DOHH2 (cell line): Measurements from ENCODE around the gene DPYD.

Experiments
- H3F3A ChIP-seq: fragments of 200-600 bp; sonication (generic), shearing (Covaris generic); 2 replicates; pipeline ENCODE4 v1.6.0; 2016; ENCODE audit warnings: antibody characterized with exemption, mild to moderate bottlenecking; ENCODE audit not compliant: control insufficient read depth, insufficient read depth
- H3K27ac ChIP-seq: fragments of 200-600 bp; sonication (generic); 2 replicates; pipeline ENCODE4 v1.5.1; 2014; ENCODE audit warnings: low read depth, mild to moderate bottlenecking, low read length, moderate library complexity
- H3K27me3 ChIP-seq: fragments of 200-600 bp; sonication (generic); 2 replicates; pipeline ENCODE4 v1.6.1; 2014; ENCODE audit warnings: mild to moderate bottlenecking, low read length, mixed read lengths; ENCODE audit not compliant: control insufficient read depth
- H3K36me3 ChIP-seq: fragments of 200-600 bp; sonication (generic); 2 replicates; pipeline ENCODE4 v1.6.1; 2014; ENCODE audit warnings: mild to moderate bottlenecking, low read length, moderate library complexity, mixed read lengths; ENCODE audit not compliant: control insufficient read depth
- H3K4me1 ChIP-seq: fragments of 200-600 bp; sonication (generic); 2 replicates; pipeline ENCODE4 v1.6.1; 2014; ENCODE audit warnings: mild to moderate bottlenecking, low read length, mixed read lengths; ENCODE audit not compliant: control insufficient read depth
- H3K4me2 ChIP-seq: fragments of 200-600 bp; sonication (generic); 2 replicates; pipeline ENCODE4 v1.6.0; 2014; ENCODE audit warnings: mild to moderate bottlenecking, low read length, moderate library complexity
- H3K4me3 ChIP-seq: fragments of 200-600 bp; sonication (generic); 2 replicates; pipeline ENCODE4 v1.5.1; 2014; ENCODE audit warnings: mild to moderate bottlenecking, low read length, mixed read lengths
- H3K79me2 ChIP-seq: fragments of 200-600 bp; sonication (generic); 2 replicates; pipeline ENCODE4 v1.6.1; 2014; ENCODE audit warnings: mild to moderate bottlenecking, low read length, mixed read lengths; ENCODE audit not compliant: control insufficient read depth
- H3K9me2 ChIP-seq: fragments of 200-600 bp; sonication (generic); replicated peaks from 2 replicates; pipeline ENCODE4 v1.6.1; 2014; ENCODE audit warnings: mild to moderate bottlenecking, low read length, mixed read lengths; ENCODE audit not compliant: control insufficient read depth
- H3K9me3 ChIP-seq: fragments of 200-600 bp; sonication (generic); 2 replicates; pipeline ENCODE4 v1.6.1; 2014; ENCODE audit warnings: antibody characterized with exemption, low read length, mixed read lengths; ENCODE audit not compliant: control insufficient read depth, insufficient read depth
- H4K20me1 ChIP-seq: fragments of 200-600 bp; sonication (generic); 2 replicates; pipeline ENCODE4 v1.6.0; 2014; ENCODE audit warnings: low read depth, mild to moderate bottlenecking, antibody characterized with exemption, low read length, moderate library complexity; ENCODE audit not compliant: control insufficient read depth, insufficient read depth
- EZH2phosphoT487 ChIP-seq: fragments of 200-600 bp; sonication (generic); IDR thresholded peaks from 2 replicates; pipeline ENCODE4 v1.6.1; 2017; ENCODE audit warnings: borderline replicate concordance, mild to moderate bottlenecking, antibody characterized with exemption, low read length, moderate library complexity, mixed read lengths
- TF ChIP-seq, protein P1 (sequence below): fragments of 200-600 bp; sonication (generic); IDR thresholded peaks from one replicate; pipeline ENCODE4 v1.5.1; 2014; ENCODE audit warnings: antibody characterized with exemption, mild to moderate bottlenecking, low read depth, low read length; ENCODE audit not compliant: poor library complexity, severe bottlenecking

DPYD gene

DNA sequence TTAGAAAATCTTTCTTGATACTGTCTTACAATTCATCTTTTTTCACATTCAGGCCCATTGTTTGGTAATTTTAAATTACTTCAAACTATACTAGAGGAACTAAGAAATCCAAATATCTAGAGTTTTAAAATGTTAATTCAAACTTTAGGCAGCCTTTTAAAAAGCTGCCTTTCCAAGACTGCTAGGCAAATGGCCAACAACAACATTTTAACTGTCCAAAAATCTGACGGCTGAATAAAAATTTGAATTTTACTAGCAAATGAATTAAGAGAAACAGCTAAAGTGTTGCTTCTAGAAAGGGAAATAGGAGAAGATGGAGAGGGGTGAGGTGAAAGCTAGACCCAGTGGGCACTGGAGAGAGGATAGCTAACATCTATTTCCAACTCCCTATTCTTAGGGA lies 17.2 kb downstream of the DPYD start:
- no peak overlapping the region for H3K27ac ChIP-seq
- H3K4me2 ChIP-seq: no peak overlapping the region
- H3K36me3 ChIP-seq: no peaks in the 10 kb centered on the region
- H3K9me3 ChIP-seq: peaks cover 4% of the 10 kb centered on the region; the same call in 1 of the 2 replicates
- no peaks in the 10 kb centered on the region for H3K4me1 ChIP-seq
- H3K9me2 ChIP-seq: no peaks in the 10 kb centered on the region
- no peak for TF ChIP-seq EZH2phosphoT487
- TF ChIP-seq, protein P1, sequence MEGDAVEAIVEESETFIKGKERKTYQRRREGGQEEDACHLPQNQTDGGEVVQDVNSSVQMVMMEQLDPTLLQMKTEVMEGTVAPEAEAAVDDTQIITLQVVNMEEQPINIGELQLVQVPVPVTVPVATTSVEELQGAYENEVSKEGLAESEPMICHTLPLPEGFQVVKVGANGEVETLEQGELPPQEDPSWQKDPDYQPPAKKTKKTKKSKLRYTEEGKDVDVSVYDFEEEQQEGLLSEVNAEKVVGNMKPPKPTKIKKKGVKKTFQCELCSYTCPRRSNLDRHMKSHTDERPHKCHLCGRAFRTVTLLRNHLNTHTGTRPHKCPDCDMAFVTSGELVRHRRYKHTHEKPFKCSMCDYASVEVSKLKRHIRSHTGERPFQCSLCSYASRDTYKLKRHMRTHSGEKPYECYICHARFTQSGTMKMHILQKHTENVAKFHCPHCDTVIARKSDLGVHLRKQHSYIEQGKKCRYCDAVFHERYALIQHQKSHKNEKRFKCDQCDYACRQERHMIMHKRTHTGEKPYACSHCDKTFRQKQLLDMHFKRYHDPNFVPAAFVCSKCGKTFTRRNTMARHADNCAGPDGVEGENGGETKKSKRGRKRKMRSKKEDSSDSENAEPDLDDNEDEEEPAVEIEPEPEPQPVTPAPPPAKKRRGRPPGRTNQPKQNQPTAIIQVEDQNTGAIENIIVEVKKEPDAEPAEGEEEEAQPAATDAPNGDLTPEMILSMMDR: no peak
- no peak overlapping the region for H3K4me3 ChIP-seq
- no peaks in the 10 kb centered on the region for H3F3A ChIP-seq
- no peaks in the 10 kb centered on the region for H3K79me2 ChIP-seq
- no peaks in the 10 kb centered on the region for H3K27me3 ChIP-seq
- H4K20me1 ChIP-seq: no peaks in the 10 kb centered on the region

DNA sequence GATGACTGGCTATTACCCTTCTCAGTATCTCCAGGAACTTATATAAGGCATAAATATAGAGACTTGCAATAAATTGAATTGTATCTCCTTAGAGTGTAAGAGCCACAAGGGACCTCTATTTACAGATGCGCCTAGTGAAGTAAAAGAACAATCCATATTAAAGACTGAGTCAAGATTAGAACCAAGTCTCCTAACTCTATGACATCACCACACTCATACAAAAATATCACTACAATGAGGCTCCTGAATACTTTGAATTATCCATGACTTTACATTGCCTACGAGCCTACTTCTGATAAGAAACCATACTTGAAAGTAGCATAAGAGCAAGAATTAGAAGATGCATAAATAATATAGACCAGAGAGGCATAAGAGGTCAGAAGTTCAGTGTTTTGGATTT lies 18.8 kb downstream of the DPYD start:
- H3K4me1 ChIP-seq: no peaks in the 10 kb centered on the region
- no peaks in the 10 kb centered on the region for H3K36me3 ChIP-seq
- no peaks in the 10 kb centered on the region for H3K79me2 ChIP-seq
- H3K9me2 ChIP-seq: no peaks in the 10 kb centered on the region
- H3K27me3 ChIP-seq: no peaks in the 10 kb centered on the region
- no peak overlapping the region for H3K4me2 ChIP-seq
- H4K20me1 ChIP-seq: no peaks in the 10 kb centered on the region
- no peaks in the 10 kb centered on the region for H3F3A ChIP-seq
- no peak for TF ChIP-seq EZH2phosphoT487
- TF ChIP-seq, protein P1: no peak
- H3K27ac ChIP-seq: no peak overlapping the region
- H3K4me3 ChIP-seq: no peak overlapping the region
- peaks cover 6% of the 10 kb centered on the region; the same call in 1 of the 2 replicates for H3K9me3 ChIP-seq

DNA sequence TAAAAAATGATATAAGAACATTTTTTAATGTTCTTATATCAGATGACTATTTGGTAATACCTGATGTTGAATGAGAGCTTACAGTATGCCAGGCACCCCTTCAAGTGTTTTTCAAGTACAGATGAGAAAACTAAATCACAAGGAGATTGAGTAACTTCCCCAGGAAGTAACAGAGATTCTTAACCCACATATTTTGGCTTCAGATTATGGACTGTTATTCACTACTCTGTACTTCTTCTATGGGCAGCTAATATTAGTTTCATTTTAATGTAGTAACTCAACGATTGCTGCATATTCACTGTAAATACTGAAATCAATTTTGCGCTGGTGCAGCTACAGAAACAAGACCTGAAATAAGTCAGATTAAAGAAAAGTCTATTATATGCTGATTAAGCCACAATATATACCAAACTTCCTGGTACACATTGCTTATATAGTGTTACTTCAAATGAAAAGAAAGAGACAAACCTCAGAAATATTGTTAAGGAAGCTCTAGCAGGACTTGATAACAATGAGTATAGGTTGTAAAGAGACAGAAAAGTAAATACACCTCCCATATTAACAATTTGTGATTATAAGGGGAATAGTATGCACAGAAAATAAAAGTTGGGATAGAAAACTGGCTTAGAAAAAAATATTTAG lies 19.7 kb downstream of the DPYD start:
- Histone ChIP-seq H4K20me1 (no peaks in the 10 kb centered on the region), H3K4me3 (no peak overlapping the region), H3K79me2 (no peaks in the 10 kb centered on the region), H3K4me2 (no peak overlapping the region), H3K4me1 (no peaks in the 10 kb centered on the region), H3K36me3 (no peaks in the 10 kb centered on the region), H3K27ac (no peak overlapping the region), H3F3A (no peaks in the 10 kb centered on the region), H3K27me3 (no peaks in the 10 kb centered on the region), H3K9me3 (peaks cover 6% of the 10 kb centered on the region; the same call in 1 of the 2 replicates), H3K9me2 (no peaks in the 10 kb centered on the region)
- no peak for TF ChIP-seq EZH2phosphoT487
- TF ChIP-seq, protein P1: no peak
